ENCODE measurements around the gene RAB9A. TPM values are rescaled to one million over a fixed set of nuclear protein-coding genes. Genes with fewer than 3 reads are reported as not detected.
"Not testable (repeated sequence)": the region's sequence is repeated elsewhere in the genome, so short reads cannot be mapped to it uniquely, and the experiment has no call there.

RAB9A gene, protein sequence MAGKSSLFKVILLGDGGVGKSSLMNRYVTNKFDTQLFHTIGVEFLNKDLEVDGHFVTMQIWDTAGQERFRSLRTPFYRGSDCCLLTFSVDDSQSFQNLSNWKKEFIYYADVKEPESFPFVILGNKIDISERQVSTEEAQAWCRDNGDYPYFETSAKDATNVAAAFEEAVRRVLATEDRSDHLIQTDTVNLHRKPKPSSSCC
- total RNA-seq (10 to 100 TPM; 10.1 to 22.8 (median 18.3) TPM), polyA plus RNA-seq (10 to 100 TPM; 17.7 to 19.7 TPM), total RNA-seq (9.0 reads per million, percentile 34 among the genes with 10 or more reads in this experiment)

DNA sequence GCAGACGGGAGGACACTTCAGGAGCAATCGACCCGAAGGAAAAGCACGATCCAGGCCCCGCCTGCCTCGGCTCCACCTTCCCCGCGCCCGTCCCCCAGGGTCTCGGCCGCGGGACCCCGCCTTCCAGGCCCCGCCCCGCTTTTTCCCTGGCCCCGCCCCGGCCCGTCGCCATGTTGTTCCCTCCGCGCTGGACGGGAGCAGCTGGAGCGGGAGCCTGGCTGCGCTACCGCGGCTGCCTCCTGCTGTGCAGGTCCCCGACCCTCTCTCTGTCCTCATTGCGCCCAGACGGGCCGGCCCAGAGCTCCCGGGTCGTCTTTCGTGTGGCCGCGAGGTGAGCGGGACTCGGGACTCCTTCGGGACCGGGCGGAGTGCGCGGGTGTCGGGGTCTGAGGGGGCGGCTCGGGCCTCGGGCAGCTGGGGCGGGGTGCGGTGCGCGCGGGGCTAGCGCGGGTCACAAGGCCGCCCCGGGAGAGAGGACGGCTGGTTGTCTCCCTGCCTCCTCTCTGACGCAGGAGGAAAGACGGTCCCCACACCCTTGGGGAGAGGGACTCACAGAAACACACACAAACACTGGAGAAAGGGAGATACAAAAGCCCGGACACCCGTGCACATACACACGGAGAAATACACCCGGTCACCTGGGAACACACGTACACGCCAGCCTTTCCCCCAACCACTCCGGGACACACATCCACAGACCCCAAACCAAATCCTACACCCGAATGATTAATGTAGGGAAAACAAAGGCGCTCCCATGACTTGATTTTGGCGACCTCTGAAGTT, at the start of gene RAB9A:
Gene RAB9A (plus strand): TSS at position 171 of the 783 bp plus-strand sequence. CDS start 19,619 bp downstream, outside the sequence.
- DNase-seq: peak; percentile 62 to 85 (median 76)
- H3K9me3 ChIP-seq (ENCODE audit: control insufficient read depth in 2 of 3, low read length in 3 of 3): no peaks in the 10 kb centered on the region
- Mint-ChIP-seq H3K9me3 (peaks cover 0 to 1% (median 0%) of the 10 kb centered on the region in 11 donors), H3K4me1 (peaks cover 25 to 55% (median 40%) of the 10 kb centered on the region in 7 donors), H3K4me3 (peak within 1 kb of the TSS; percentile 79 to 96 (median 92)), H3K27ac (peak within 1 kb of the TSS; percentile 86 to 98 (median 95)), H3K27me3 (no peaks in the 10 kb centered on the region), H3K36me3 (peaks cover 0 to 6% (median 2%) of the 10 kb centered on the region in 5 donors)
- ATAC-seq: peak; percentile 96
- H3K27me3 ChIP-seq (ENCODE audit: control insufficient read depth in 2 of 2, insufficient read depth in 2 of 2, low read length in 2 of 2): no peaks in the 10 kb centered on the region
- intact Hi-C loops (cut with micrococcal nuclease): loop anchor here (1.0 to 2.0 kb wide), 6 partner anchors 14 to 340 kb away; partner anchors contain the start of genes OFD1 (in 2 of the 2), TCEANC (in 2 of the 2), TRAPPC2 (in 2 of the 2) and GEMIN8 (in 1 of the 2)
- H3K4me1 ChIP-seq (ENCODE audit: control insufficient read depth in 2 of 2, insufficient read depth in 2 of 2, low read length in 2 of 2): peaks cover 14 to 20% of the 10 kb centered on the region in 2 donors
- peak within 1 kb of the TSS; percentile 72 for H3K4me3 ChIP-seq (ENCODE audit: low read length)
- ChIA-PET POLR2A (interaction anchor here (0.8 to 4.0 kb wide), 8 partner anchors 27 to 341 kb away, joined by 3 to 39 read pairs (median 5); partner anchors contain the start of genes GEMIN8, OFD1, TCEANC and TRAPPC2), CTCF (interaction anchor here (1.8 kb wide), 1 partner anchor 46 kb away, joined by 4 read pairs; the partner anchor contains the start of genes OFD1 and TRAPPC2)
- peak within 1 kb of the TSS; percentile 84 for H3K27ac ChIP-seq (ENCODE audit: low read depth, low read length)
- no peaks in the 10 kb centered on the region for H3K36me3 ChIP-seq (ENCODE audit: control insufficient read depth in 2 of 3, insufficient read depth in 3 of 3, low read length in 3 of 3)

DNA sequence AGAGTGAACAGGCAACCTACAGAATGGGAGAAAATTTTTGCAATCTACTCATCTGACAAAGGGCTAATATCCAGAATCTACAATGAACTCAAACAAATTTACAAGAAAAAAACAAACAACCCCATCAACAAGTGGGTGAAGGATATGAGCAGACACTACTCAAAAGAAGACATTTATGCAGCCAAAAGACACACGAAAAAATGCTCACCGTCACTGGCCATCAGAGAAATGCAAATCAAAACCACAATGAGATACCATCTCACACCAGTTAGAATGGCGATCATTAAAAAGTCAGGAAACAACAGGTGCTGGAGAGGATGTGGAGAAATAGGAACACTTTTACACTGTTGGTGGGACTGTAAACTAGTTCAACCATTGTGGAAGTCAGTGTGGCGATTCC, 47.2 kb upstream of the RAB9A start:
- H3K4me3 Mint-ChIP-seq; H3K36me3 ChIP-seq (ENCODE audit: control insufficient read depth in 2 of 3, insufficient read depth in 3 of 3, low read length in 3 of 3); ATAC-seq; DNase-seq; H3K4me1 Mint-ChIP-seq; POLR2A ChIA-PET; CTCF ChIA-PET; H3K9me3 ChIP-seq (ENCODE audit: control insufficient read depth in 2 of 3, low read length in 3 of 3); H3K27me3 Mint-ChIP-seq; H3K27ac Mint-ChIP-seq; H3K27ac ChIP-seq (ENCODE audit: low read depth, low read length); H3K27me3 ChIP-seq (ENCODE audit: control insufficient read depth in 2 of 2, insufficient read depth in 2 of 2, low read length in 2 of 2); H3K4me3 ChIP-seq (ENCODE audit: low read length); H3K4me1 ChIP-seq (ENCODE audit: control insufficient read depth in 2 of 2, insufficient read depth in 2 of 2, low read length in 2 of 2); H3K36me3 Mint-ChIP-seq: not testable (repeated sequence)
- intact Hi-C loops (cut with micrococcal nuclease): loop anchor here in 1 of 2 donors (10.0 kb wide), 1 partner anchor 1503 kb away; no protein-coding TSS in a partner anchor
- peaks cover 0 to 22% (median 10%) of the 10 kb centered on the region in 11 donors for H3K9me3 Mint-ChIP-seq

DNA sequence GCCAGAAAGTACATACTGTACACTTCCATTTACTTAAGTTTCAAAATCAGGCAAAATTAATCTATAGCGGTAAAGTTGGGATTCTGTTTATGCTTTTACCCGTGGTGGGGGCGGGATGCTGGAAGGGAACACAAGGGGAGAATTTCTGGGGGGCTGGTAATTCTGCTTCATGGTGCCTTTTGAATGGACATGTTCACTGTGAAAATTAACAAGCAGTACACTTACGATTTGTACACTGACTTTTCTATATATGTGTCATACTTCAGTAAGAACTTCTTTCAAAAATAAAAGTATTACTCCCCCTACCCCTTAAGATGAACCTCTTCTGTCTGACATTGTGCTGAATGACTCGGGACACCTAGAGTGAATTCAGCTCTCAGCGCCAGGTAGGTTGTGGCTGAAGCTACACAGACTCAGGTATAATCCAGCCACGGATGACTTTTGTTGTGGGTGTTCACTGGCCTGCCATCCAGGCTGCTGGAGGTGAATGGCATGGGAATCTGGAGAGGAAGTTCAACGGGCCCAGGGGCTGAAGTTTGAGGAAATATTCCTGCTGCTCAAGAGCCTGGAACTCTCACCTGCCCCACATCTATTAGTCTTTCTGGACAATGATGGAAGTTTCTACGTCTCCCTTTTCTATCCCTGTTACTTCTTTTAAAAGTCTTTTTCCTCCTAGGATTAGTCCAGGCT, 43.3 kb upstream of the RAB9A start:
- intact Hi-C loops (cut with micrococcal nuclease): loop anchor here (1.0 to 10.0 kb wide), 3 partner anchors 139 to 1499 kb away; no protein-coding TSS in a partner anchor
- peak overlapping the region in 1 of 9 donors; percentile 32 for H3K27ac Mint-ChIP-seq
- Histone ChIP-seq H3K27ac (ENCODE audit: low read depth, low read length) (no peak overlapping the region), H3K9me3 (ENCODE audit: control insufficient read depth in 2 of 3, low read length in 3 of 3) (no peaks in the 10 kb centered on the region), H3K4me3 (ENCODE audit: low read length) (no peak overlapping the region), H3K4me1 (ENCODE audit: control insufficient read depth in 2 of 2, insufficient read depth in 2 of 2, low read length in 2 of 2) (no peaks in the 10 kb centered on the region), H3K27me3 (ENCODE audit: control insufficient read depth in 2 of 2, insufficient read depth in 2 of 2, low read length in 2 of 2) (no peaks in the 10 kb centered on the region), H3K36me3 (ENCODE audit: control insufficient read depth in 2 of 3, insufficient read depth in 3 of 3, low read length in 3 of 3) (no peaks in the 10 kb centered on the region)
- no peaks in the 10 kb centered on the region for H3K36me3 Mint-ChIP-seq
- ChIA-PET CTCF (interaction anchor here (0.9 to 1.7 kb wide), 2 partner anchors 16 to 138 kb away, joined by 3 to 8 read pairs; no protein-coding TSS in a partner anchor), POLR2A (interaction anchor here (1.3 to 1.6 kb wide), 2 partner anchors 11 to 137 kb away, joined by 3 read pairs; no protein-coding TSS in a partner anchor)
- no peaks in the 10 kb centered on the region for H3K9me3 Mint-ChIP-seq
- no peak for ATAC-seq
- no peaks in the 10 kb centered on the region for H3K27me3 Mint-ChIP-seq
- H3K4me1 Mint-ChIP-seq: peaks cover 0 to 14% (median 6%) of the 10 kb centered on the region in 7 donors
- DNase-seq: no peak
- no peak overlapping the region for H3K4me3 Mint-ChIP-seq

DNA sequence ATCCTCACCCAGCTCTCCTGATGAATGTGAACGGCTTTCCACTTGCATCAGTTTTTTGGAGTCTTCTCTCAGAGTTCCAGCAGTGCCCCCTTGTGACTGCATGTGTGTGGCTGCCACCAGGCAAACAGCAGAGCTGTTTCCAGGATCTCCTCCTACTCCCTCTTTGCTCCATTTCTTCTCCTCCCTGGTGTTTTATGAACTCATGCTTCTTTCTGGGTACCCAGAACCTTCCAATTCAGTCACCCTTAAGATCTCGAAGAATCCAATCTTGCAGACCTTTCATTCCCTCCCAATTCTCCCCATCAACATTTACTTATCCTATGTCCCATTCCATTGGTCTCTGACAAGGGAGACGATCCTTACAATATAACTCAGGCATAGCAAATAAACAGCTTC, 42.8 kb upstream of the RAB9A start:
- H3K27me3 Mint-ChIP-seq: no peaks in the 10 kb centered on the region
- CTCF ChIA-PET: interaction anchor here (0.9 to 1.7 kb wide), 2 partner anchors 16 to 139 kb away, joined by 3 to 8 read pairs; no protein-coding TSS in a partner anchor
- peak in 4 of 9 donors; percentile 4 to 23 (median 11) for DNase-seq

DNA sequence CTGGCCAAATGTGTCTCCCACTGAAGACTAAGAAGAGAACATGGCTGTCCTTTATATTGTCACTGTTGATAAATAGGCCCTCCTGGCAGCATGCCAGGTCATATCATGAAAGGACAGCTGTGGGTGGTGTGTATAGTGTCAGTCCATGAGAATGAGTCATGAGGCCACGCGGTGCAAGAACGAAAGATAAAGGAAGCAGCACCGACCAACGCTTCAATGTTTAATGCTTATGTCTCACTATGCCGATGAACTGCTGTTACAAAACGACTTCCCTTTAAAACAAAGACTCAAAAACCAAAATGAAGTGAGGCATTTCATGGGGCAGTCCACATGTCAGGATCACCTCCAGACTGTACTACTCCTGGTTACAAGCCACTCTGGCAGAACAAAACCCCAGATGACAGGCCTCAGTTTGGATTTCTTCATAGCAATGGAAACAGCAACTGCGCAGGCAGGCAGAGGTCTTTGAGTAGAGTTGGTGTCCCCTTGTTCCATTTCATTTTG, 41.2 kb upstream of the RAB9A start:
- peak overlapping the region in 1 of 10 donors; percentile 59 for H3K4me3 Mint-ChIP-seq
- peak; percentile 34 for ATAC-seq
- H3K36me3 ChIP-seq (ENCODE audit: control insufficient read depth in 2 of 3, insufficient read depth in 3 of 3, low read length in 3 of 3): no peaks in the 10 kb centered on the region
- intact Hi-C loops (cut with micrococcal nuclease): loop anchor here in 1 of 2 donors (10.0 kb wide), 1 partner anchor 1497 kb away; no protein-coding TSS in a partner anchor
- H3K36me3 Mint-ChIP-seq: no peaks in the 10 kb centered on the region
- H3K27ac ChIP-seq (ENCODE audit: low read depth, low read length): no peak overlapping the region
- H3K9me3 ChIP-seq (ENCODE audit: control insufficient read depth in 2 of 3, low read length in 3 of 3): no peaks in the 10 kb centered on the region
- no peaks in the 10 kb centered on the region for H3K27me3 Mint-ChIP-seq
- DNase-seq: peak in 3 of 9 donors; percentile 2 to 45 (median 15)
- H3K9me3 Mint-ChIP-seq: no peaks in the 10 kb centered on the region
- CTCF ChIA-PET: no interaction called here
- H3K4me3 ChIP-seq (ENCODE audit: low read length): no peak overlapping the region
- H3K27ac Mint-ChIP-seq: peak overlapping the region in 4 of 9 donors; percentile 26 to 80 (median 65)
- no peaks in the 10 kb centered on the region for H3K27me3 ChIP-seq (ENCODE audit: control insufficient read depth in 2 of 2, insufficient read depth in 2 of 2, low read length in 2 of 2)
- H3K4me1 Mint-ChIP-seq: peaks cover 0 to 21% (median 12%) of the 10 kb centered on the region in 7 donors
- peaks cover 5 to 7% of the 10 kb centered on the region in 2 donors for H3K4me1 ChIP-seq (ENCODE audit: control insufficient read depth in 2 of 2, insufficient read depth in 2 of 2, low read length in 2 of 2)
- POLR2A ChIA-PET: no interaction called here

More for the DNA sequence above, 42.8 kb upstream of the RAB9A start:
- POLR2A ChIA-PET: interaction anchor here (1.3 to 1.6 kb wide), 2 partner anchors 10 to 138 kb away, joined by 3 read pairs; no protein-coding TSS in a partner anchor
- Histone ChIP-seq H3K4me1 (ENCODE audit: control insufficient read depth in 2 of 2, insufficient read depth in 2 of 2, low read length in 2 of 2) (no peaks in the 10 kb centered on the region), H3K27me3 (ENCODE audit: control insufficient read depth in 2 of 2, insufficient read depth in 2 of 2, low read length in 2 of 2) (no peaks in the 10 kb centered on the region), H3K4me3 (ENCODE audit: low read length) (no peak overlapping the region), H3K9me3 (ENCODE audit: control insufficient read depth in 2 of 3, low read length in 3 of 3) (no peaks in the 10 kb centered on the region), H3K36me3 (ENCODE audit: control insufficient read depth in 2 of 3, insufficient read depth in 3 of 3, low read length in 3 of 3) (no peaks in the 10 kb centered on the region), H3K27ac (ENCODE audit: low read depth, low read length) (no peak overlapping the region)
- no peak overlapping the region for H3K4me3 Mint-ChIP-seq
- peak overlapping the region in 3 of 9 donors; percentile 32 to 65 (median 52) for H3K27ac Mint-ChIP-seq
- no peaks in the 10 kb centered on the region for H3K9me3 Mint-ChIP-seq
- intact Hi-C loops (cut with micrococcal nuclease): loop anchor here (1.0 to 10.0 kb wide), 3 partner anchors 140 to 1499 kb away; no protein-coding TSS in a partner anchor
- ATAC-seq: no peak
- H3K4me1 Mint-ChIP-seq: peaks cover 0 to 14% (median 6%) of the 10 kb centered on the region in 7 donors
- H3K36me3 Mint-ChIP-seq: no peaks in the 10 kb centered on the region
